Measurements from ENCODE around the gene GADD45G.

- TF ChIP-seq CTCF (conservative IDR thresholded peaks at IDR 0.05; ENCODE audit: low read length) (peak; percentile 64), EZH2phosphoT487 (IDR thresholded peaks at IDR 0.05; ENCODE audit: borderline replicate concordance, low read depth, low read length) (peak; percentile 84; the same call in 1 of the 2 replicates)
Measured at GRCh38 chr9:89603767-89604665, 796 bp upstream of the GADD45G start.

Measured in OCI-LY7 (cell line).